ENCODE measurements around the gene CAPN5. TPM values are rescaled to one million over a fixed set of nuclear protein-coding genes. Genes with fewer than 3 reads are reported as not detected.

The CAPN5 gene
- total and polyA plus RNA-seq, 2 donors from 2014 or later = 20.0 to 36.0 TPM

DNA sequence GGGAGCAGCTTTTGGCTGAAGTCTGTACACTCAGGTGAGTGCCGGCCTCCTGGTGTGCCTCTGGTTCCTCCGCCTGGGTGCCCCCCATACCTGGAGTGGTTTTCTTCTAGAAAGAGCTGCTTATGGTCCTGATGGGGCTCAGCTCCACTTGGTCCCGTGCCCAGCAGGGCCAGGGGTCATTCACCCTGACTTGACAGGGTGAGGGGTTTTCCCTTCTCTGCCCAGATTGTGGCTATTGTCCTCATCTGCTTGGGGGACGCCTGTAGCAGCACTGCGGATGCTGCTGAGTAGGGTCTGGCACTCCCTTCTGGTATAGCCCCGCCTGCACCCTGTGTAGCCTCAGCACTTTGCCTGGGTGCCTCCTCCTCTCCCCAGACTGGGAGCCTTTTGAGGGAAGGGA lies 44.1 kb downstream of the CAPN5 start:
- TF ChIP-seq, protein P1, sequence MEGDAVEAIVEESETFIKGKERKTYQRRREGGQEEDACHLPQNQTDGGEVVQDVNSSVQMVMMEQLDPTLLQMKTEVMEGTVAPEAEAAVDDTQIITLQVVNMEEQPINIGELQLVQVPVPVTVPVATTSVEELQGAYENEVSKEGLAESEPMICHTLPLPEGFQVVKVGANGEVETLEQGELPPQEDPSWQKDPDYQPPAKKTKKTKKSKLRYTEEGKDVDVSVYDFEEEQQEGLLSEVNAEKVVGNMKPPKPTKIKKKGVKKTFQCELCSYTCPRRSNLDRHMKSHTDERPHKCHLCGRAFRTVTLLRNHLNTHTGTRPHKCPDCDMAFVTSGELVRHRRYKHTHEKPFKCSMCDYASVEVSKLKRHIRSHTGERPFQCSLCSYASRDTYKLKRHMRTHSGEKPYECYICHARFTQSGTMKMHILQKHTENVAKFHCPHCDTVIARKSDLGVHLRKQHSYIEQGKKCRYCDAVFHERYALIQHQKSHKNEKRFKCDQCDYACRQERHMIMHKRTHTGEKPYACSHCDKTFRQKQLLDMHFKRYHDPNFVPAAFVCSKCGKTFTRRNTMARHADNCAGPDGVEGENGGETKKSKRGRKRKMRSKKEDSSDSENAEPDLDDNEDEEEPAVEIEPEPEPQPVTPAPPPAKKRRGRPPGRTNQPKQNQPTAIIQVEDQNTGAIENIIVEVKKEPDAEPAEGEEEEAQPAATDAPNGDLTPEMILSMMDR (IDR thresholded peaks at IDR 0.05; ENCODE audit: borderline replicate concordance, extremely low read depth, insufficient read depth) = no peak
- H3K27me3 ChIP-seq (ENCODE audit: control insufficient read depth, insufficient read depth, low read length) = no peaks in the 10 kb centered on the region
- H3K9ac ChIP-seq (ENCODE audit: low read length in 3 of 3) = no peak overlapping the region
- FAIRE-seq = no peak
- no peaks in the 10 kb centered on the region for H3K9me3 ChIP-seq (ENCODE audit: control insufficient read depth in 2 of 3, insufficient read depth in 1 of 3, low read length in 3 of 3)
- no peak overlapping the region for H3K4me3 ChIP-seq (ENCODE audit: low read length in 3 of 3)
- H3K27ac ChIP-seq (ENCODE audit: low read depth in 2 of 2, low read length in 2 of 2) = no peak overlapping the region
- no peak for DNase-seq
- H3K36me3 ChIP-seq (ENCODE audit: control insufficient read depth in 2 of 3, insufficient read depth in 3 of 3, low read length in 3 of 3) = no peaks in the 10 kb centered on the region
- intact Hi-C loops (cut with DNase I) = no loop called here
- peaks cover 0 to 6% (median 0%) of the 10 kb centered on the region in 3 donors for H3K4me1 ChIP-seq (ENCODE audit: control insufficient read depth in 2 of 3, insufficient read depth in 2 of 3, low read depth in 1 of 3, low read length in 3 of 3)

DNA sequence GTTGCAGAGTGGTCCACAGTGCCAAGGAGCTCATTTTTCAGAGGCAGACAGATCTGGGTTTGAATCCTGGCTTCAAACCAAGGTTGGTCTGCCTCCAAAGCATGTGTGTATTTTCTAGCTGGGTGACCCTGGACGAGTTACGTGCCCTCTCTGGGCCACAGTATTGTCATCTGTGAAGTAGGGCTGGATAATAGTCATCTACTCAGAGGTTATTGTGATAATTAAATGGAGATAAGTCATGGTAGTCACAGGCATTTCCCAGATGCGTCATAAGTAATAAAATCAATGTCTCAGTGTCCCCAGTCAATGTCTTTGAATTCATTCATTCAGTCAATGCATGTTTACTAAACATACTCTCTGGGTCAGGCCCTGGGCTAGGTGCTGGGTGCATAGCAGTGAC lies 44.5 kb downstream of the CAPN5 start:
- Histone ChIP-seq H3K27ac (ENCODE audit: low read depth in 2 of 2, low read length in 2 of 2) (no peak overlapping the region), H3K4me1 (ENCODE audit: control insufficient read depth in 2 of 3, insufficient read depth in 2 of 3, low read depth in 1 of 3, low read length in 3 of 3) (peaks cover 0 to 6% (median 0%) of the 10 kb centered on the region in 3 donors), H3K36me3 (ENCODE audit: control insufficient read depth in 2 of 3, insufficient read depth in 3 of 3, low read length in 3 of 3) (no peaks in the 10 kb centered on the region), H3K9ac (ENCODE audit: low read length in 3 of 3) (no peak overlapping the region), H3K27me3 (ENCODE audit: control insufficient read depth, insufficient read depth, low read length) (no peaks in the 10 kb centered on the region), H3K9me3 (ENCODE audit: control insufficient read depth in 2 of 3, insufficient read depth in 1 of 3, low read length in 3 of 3) (no peaks in the 10 kb centered on the region), H3K4me3 (ENCODE audit: low read length in 3 of 3) (no peak overlapping the region)
- no peak for FAIRE-seq
- TF ChIP-seq, protein P1 (IDR thresholded peaks at IDR 0.05; ENCODE audit: borderline replicate concordance, extremely low read depth, insufficient read depth) = no peak
- DNase-seq = no peak
- intact Hi-C loops (cut with DNase I) = no loop called here

DNA sequence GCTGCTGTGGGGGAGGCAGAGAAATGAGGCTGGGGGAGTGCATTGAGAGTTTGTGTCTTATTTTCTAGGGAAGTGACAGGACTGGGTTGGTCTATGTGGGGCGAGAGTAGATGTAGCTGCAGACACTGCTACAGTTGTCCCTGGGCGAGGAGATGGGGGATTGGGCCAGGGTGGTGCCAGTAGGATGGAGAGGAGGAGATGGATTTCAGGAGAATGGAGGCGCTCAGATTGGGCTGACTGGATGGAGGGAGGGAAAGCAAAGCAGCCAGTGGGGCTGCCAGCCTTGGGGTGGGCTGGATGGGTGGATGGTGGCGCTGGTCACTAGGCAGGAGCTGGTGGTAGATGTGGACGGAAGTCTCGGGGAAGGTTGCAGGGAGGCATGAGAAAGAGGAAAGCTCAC lies 45.2 kb downstream of the CAPN5 start:
- Histone ChIP-seq H3K4me1 (ENCODE audit: control insufficient read depth in 2 of 3, insufficient read depth in 2 of 3, low read depth in 1 of 3, low read length in 3 of 3) (peaks cover 0 to 6% (median 0%) of the 10 kb centered on the region in 3 donors), H3K36me3 (ENCODE audit: control insufficient read depth in 2 of 3, insufficient read depth in 3 of 3, low read length in 3 of 3) (no peaks in the 10 kb centered on the region), H3K27ac (ENCODE audit: low read depth in 2 of 2, low read length in 2 of 2) (no peak overlapping the region), H3K9me3 (ENCODE audit: control insufficient read depth in 2 of 3, insufficient read depth in 1 of 3, low read length in 3 of 3) (no peaks in the 10 kb centered on the region), H3K27me3 (ENCODE audit: control insufficient read depth, insufficient read depth, low read length) (no peaks in the 10 kb centered on the region), H3K4me3 (ENCODE audit: low read length in 3 of 3) (no peak overlapping the region), H3K9ac (ENCODE audit: low read length in 3 of 3) (no peak overlapping the region)
- DNase-seq = no peak
- FAIRE-seq = no peak
- intact Hi-C loops (cut with DNase I) = no loop called here
- TF ChIP-seq, protein P1 (IDR thresholded peaks at IDR 0.05; ENCODE audit: borderline replicate concordance, extremely low read depth, insufficient read depth) = no peak

Measured in kidney (tissue), 14 donors.